ENCODE data around the gene NUTF2.
"Not testable (repeated sequence)": the region's sequence is repeated elsewhere in the genome, so short reads cannot be mapped to it uniquely, and the experiment has no call there.

NUTF2 gene

DNA sequence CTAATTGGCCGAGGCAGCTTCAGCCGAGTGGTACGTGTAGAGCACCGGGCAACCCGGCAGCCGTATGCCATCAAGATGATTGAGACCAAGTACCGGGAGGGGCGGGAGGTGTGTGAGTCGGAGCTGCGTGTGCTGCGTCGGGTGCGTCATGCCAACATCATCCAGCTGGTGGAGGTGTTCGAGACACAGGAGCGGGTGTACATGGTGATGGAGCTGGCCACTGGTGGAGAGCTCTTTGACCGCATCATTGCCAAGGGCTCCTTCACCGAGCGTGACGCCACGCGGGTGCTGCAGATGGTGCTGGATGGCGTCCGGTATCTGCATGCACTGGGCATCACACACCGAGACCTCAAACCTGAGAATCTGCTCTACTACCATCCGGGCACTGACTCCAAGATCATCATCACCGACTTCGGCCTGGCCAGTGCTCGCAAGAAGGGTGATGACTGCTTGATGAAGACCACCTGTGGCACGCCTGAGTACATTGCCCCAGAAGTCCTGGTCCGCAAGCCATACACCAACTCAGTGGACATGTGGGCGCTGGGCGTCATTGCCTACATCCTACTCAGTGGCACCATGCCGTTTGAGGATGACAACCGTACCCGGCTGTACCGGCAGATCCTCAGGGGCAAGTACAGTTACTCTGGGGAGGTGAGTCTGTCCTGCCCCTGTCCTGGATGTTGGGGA is 62.5 kb downstream of the NUTF2 start:
- H3K4me2 ChIP-seq (ENCODE audit: insufficient read depth, low read length, poor library complexity, severe bottlenecking), result no peak overlapping the region
- H3K79me1 ChIP-seq (ENCODE audit: low read depth, low read length), result peaks cover 9% of the 10 kb centered on the region

DNA sequence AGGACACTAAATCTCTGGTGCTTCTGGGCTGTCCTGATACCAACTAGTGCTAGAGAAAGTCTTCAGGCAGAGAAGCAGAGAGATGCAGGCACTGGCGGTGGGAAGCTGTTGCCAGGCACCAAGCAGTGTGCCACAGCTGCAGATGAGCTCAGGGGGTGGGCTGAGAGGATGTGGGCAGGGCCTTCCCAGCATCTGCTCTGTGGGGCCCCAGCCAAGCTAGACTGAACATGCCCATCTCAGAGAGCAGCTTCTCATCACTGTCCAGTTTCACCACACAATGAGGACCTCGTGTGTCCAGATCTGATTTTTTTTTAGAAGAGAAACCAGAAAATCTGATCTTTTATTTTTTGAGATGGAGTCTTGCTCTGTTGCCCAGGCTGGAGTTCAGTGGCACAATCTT is 63.4 kb downstream of the NUTF2 start:
- H2BK120ac ChIP-seq (ENCODE audit: low read depth, low read length), result no peak overlapping the region
- H3K36me3 ChIP-seq (replicated peaks in 1 of 2; ENCODE audit: control insufficient read depth in 2 of 2, insufficient read depth in 2 of 2, low read length in 2 of 2), result peaks cover 15 to 43% of the 10 kb centered on the region in 2 donors
- no peak overlapping the region for H3K4me3 ChIP-seq (ENCODE audit: low read length in 2 of 2)
- H3K4ac ChIP-seq (ENCODE audit: low read length), result no peak overlapping the region
- H2AFZ ChIP-seq (ENCODE audit: low read length), result no peak overlapping the region
- no peak overlapping the region for H4K8ac ChIP-seq (ENCODE audit: low read depth, low read length)
- H3K23ac ChIP-seq (ENCODE audit: low read depth, low read length, poor library complexity), result no peak overlapping the region
- no peak overlapping the region for H3K27ac ChIP-seq (replicated peaks; ENCODE audit: low read length)
- peaks cover 0 to 7% of the 10 kb centered on the region in 2 donors for H3K4me1 ChIP-seq (ENCODE audit: control insufficient read depth in 2 of 2, insufficient read depth in 1 of 2, low read depth in 1 of 2, low read length in 2 of 2)
- H2BK15ac ChIP-seq (ENCODE audit: low read length), result no peak overlapping the region
- no peaks in the 10 kb centered on the region for H3K9me3 ChIP-seq (replicated peaks in 1 of 2; ENCODE audit: control insufficient read depth in 2 of 2, insufficient read depth in 1 of 2, low read depth in 1 of 2, low read length in 2 of 2)
- no CpG with 5 or more reads among the region's 2 CpGs for WGBS, 2 donors (ENCODE audit: extremely low coverage in 2 of 2, insufficient read length in 2 of 2, insufficient replicate concordance in 1 of 2)
- no peak overlapping the region for H2AK5ac ChIP-seq (ENCODE audit: low read depth, low read length)
- no peak overlapping the region for H2BK12ac ChIP-seq (ENCODE audit: low read length)
- no peak overlapping the region for H4K91ac ChIP-seq (ENCODE audit: low read depth, low read length, poor library complexity)
- no peak overlapping the region for H3K9ac ChIP-seq (ENCODE audit: low read depth, low read length, poor library complexity)
- no peak overlapping the region for H3K4me2 ChIP-seq (ENCODE audit: insufficient read depth, low read length, poor library complexity, severe bottlenecking)
- no peak overlapping the region for H2BK5ac ChIP-seq (ENCODE audit: low read length)
- no peak overlapping the region for H3K18ac ChIP-seq (ENCODE audit: low read length)
- no peak for DNase-seq (ENCODE audit: low spot score)
- H3K79me1 ChIP-seq (ENCODE audit: low read depth, low read length), result peaks cover 12% of the 10 kb centered on the region
- no peak overlapping the region for H3K14ac ChIP-seq (ENCODE audit: low read length)
- no peaks in the 10 kb centered on the region for H3K27me3 ChIP-seq (ENCODE audit: control insufficient read depth in 3 of 3, insufficient read depth in 3 of 3, low read depth in 1 of 3, low read length in 3 of 3)

More for the DNA sequence above, 62.5 kb downstream of the NUTF2 start:
- no peak overlapping the region for H4K8ac ChIP-seq (ENCODE audit: low read depth, low read length)
- H3K27ac ChIP-seq (replicated peaks; ENCODE audit: low read length), result no peak overlapping the region
- no peak overlapping the region for H3K18ac ChIP-seq (ENCODE audit: low read length)
- no CpG with 5 or more reads among the region's 36 CpGs for whole genome bisulfite sequencing, 2 donors (ENCODE audit: extremely low coverage in 2 of 2, insufficient read length in 2 of 2, insufficient replicate concordance in 1 of 2)
- H2BK120ac ChIP-seq (ENCODE audit: low read depth, low read length), result no peak overlapping the region
- no peak overlapping the region for H3K4me3 ChIP-seq (ENCODE audit: low read length in 2 of 2)
- no peak overlapping the region for H3K9ac ChIP-seq (ENCODE audit: low read depth, low read length, poor library complexity)
- H2BK12ac ChIP-seq (ENCODE audit: low read length), result no peak overlapping the region
- no peak overlapping the region for H4K91ac ChIP-seq (ENCODE audit: low read depth, low read length, poor library complexity)
- no peak overlapping the region for H2BK15ac ChIP-seq (ENCODE audit: low read length)
- no peak overlapping the region for H2AK5ac ChIP-seq (ENCODE audit: low read depth, low read length)
- H3K14ac ChIP-seq (ENCODE audit: low read length), result no peak overlapping the region
- no peaks in the 10 kb centered on the region for H3K27me3 ChIP-seq (ENCODE audit: control insufficient read depth in 3 of 3, insufficient read depth in 3 of 3, low read depth in 1 of 3, low read length in 3 of 3)
- H3K4ac ChIP-seq (ENCODE audit: low read length), result no peak overlapping the region
- no peaks in the 10 kb centered on the region for H3K9me3 ChIP-seq (replicated peaks in 1 of 2; ENCODE audit: control insufficient read depth in 2 of 2, insufficient read depth in 1 of 2, low read depth in 1 of 2, low read length in 2 of 2)
- H3K23ac ChIP-seq (ENCODE audit: low read depth, low read length, poor library complexity), result no peak overlapping the region
- peak overlapping the region; percentile 30 for H2BK5ac ChIP-seq (ENCODE audit: low read length)
- no peak overlapping the region for H2AFZ ChIP-seq (ENCODE audit: low read length)
- peaks cover 15 to 43% of the 10 kb centered on the region in 2 donors for H3K36me3 ChIP-seq (replicated peaks in 1 of 2; ENCODE audit: control insufficient read depth in 2 of 2, insufficient read depth in 2 of 2, low read length in 2 of 2)
- H3K4me1 ChIP-seq (ENCODE audit: control insufficient read depth in 2 of 2, insufficient read depth in 1 of 2, low read depth in 1 of 2, low read length in 2 of 2), result peaks cover 0 to 7% of the 10 kb centered on the region in 2 donors
- DNase-seq (ENCODE audit: low spot score), result no peak

GRCh38 chr16:67914758-67915495 is 68.2 kb downstream of the NUTF2 start:
- H3K4ac ChIP-seq (ENCODE audit: low read length), result no peak overlapping the region
- no CpG with 5 or more reads among the region's 7 CpGs for WGBS, 2 donors (ENCODE audit: extremely low coverage in 2 of 2, insufficient read length in 2 of 2, insufficient replicate concordance in 1 of 2)
- DNase-seq (ENCODE audit: low spot score), result no peak

DNA sequence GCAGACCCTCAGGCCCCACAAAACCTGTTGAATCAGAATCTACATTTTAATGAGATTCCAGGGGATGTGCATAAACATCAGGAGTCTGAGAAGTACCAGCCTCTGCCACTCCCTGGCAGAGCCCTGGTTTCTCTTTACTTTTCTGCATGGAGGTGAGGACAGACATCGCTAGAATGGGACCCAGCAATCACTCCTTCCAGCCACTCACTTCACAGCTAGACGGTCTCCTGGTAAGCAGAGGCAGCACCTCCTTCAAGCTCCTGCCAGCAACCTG is 68.7 kb downstream of the NUTF2 start:
- not testable (repeated sequence) for H2BK12ac ChIP-seq (ENCODE audit: low read length); H3K4me3 ChIP-seq (ENCODE audit: low read length in 2 of 2); DNase-seq (ENCODE audit: low spot score); H4K91ac ChIP-seq (ENCODE audit: low read depth, low read length, poor library complexity); H3K4ac ChIP-seq (ENCODE audit: low read length); H3K27me3 ChIP-seq (ENCODE audit: control insufficient read depth in 3 of 3, insufficient read depth in 3 of 3, low read depth in 1 of 3, low read length in 3 of 3); H3K14ac ChIP-seq (ENCODE audit: low read length); H3K9me3 ChIP-seq (replicated peaks in 1 of 2; ENCODE audit: control insufficient read depth in 2 of 2, insufficient read depth in 1 of 2, low read depth in 1 of 2, low read length in 2 of 2); H3K23ac ChIP-seq (ENCODE audit: low read depth, low read length, poor library complexity); H2BK5ac ChIP-seq (ENCODE audit: low read length); H3K4me2 ChIP-seq (ENCODE audit: insufficient read depth, low read length, poor library complexity, severe bottlenecking); H2BK120ac ChIP-seq (ENCODE audit: low read depth, low read length); H3K18ac ChIP-seq (ENCODE audit: low read length); H4K8ac ChIP-seq (ENCODE audit: low read depth, low read length); H3K4me1 ChIP-seq (ENCODE audit: control insufficient read depth in 2 of 2, insufficient read depth in 1 of 2, low read depth in 1 of 2, low read length in 2 of 2); H2AFZ ChIP-seq (ENCODE audit: low read length); H3K9ac ChIP-seq (ENCODE audit: low read depth, low read length, poor library complexity); H2BK15ac ChIP-seq (ENCODE audit: low read length); H2AK5ac ChIP-seq (ENCODE audit: low read depth, low read length); H3K27ac ChIP-seq (replicated peaks; ENCODE audit: low read length)
- Histone ChIP-seq H3K79me1 (ENCODE audit: low read depth, low read length) (peaks cover 22% of the 10 kb centered on the region), H3K36me3 (replicated peaks in 1 of 2; ENCODE audit: control insufficient read depth in 2 of 2, insufficient read depth in 2 of 2, low read length in 2 of 2) (peaks cover 16 to 54% of the 10 kb centered on the region in 2 donors)
- WGBS, 2 donors (ENCODE audit: extremely low coverage in 2 of 2, insufficient read length in 2 of 2, insufficient replicate concordance in 1 of 2), result no CpG with 5 or more reads among the region's 2 CpGs

More at GRCh38 chr16:67914758-67915495, 68.2 kb downstream of the NUTF2 start:
- no peaks in the 10 kb centered on the region for H3K9me3 ChIP-seq (replicated peaks in 1 of 2; ENCODE audit: control insufficient read depth in 2 of 2, insufficient read depth in 1 of 2, low read depth in 1 of 2, low read length in 2 of 2)
- H4K91ac ChIP-seq (ENCODE audit: low read depth, low read length, poor library complexity), result no peak overlapping the region
- H3K79me1 ChIP-seq (ENCODE audit: low read depth, low read length), result peaks cover 21% of the 10 kb centered on the region
- H2BK15ac ChIP-seq (ENCODE audit: low read length), result no peak overlapping the region
- no peaks in the 10 kb centered on the region for H3K27me3 ChIP-seq (ENCODE audit: control insufficient read depth in 3 of 3, insufficient read depth in 3 of 3, low read depth in 1 of 3, low read length in 3 of 3)
- no peak overlapping the region for H3K18ac ChIP-seq (ENCODE audit: low read length)
- no peak overlapping the region for H3K9ac ChIP-seq (ENCODE audit: low read depth, low read length, poor library complexity)
- no peak overlapping the region for H3K23ac ChIP-seq (ENCODE audit: low read depth, low read length, poor library complexity)
- H4K8ac ChIP-seq (ENCODE audit: low read depth, low read length), result no peak overlapping the region
- no peak overlapping the region for H3K14ac ChIP-seq (ENCODE audit: low read length)
- H2BK120ac ChIP-seq (ENCODE audit: low read depth, low read length), result no peak overlapping the region
- H3K4me1 ChIP-seq (ENCODE audit: control insufficient read depth in 2 of 2, insufficient read depth in 1 of 2, low read depth in 1 of 2, low read length in 2 of 2), result peaks cover 0 to 4% of the 10 kb centered on the region in 2 donors
- no peak overlapping the region for H2BK5ac ChIP-seq (ENCODE audit: low read length)
- peaks cover 15 to 57% of the 10 kb centered on the region in 2 donors for H3K36me3 ChIP-seq (replicated peaks in 1 of 2; ENCODE audit: control insufficient read depth in 2 of 2, insufficient read depth in 2 of 2, low read length in 2 of 2)
- H2BK12ac ChIP-seq (ENCODE audit: low read length), result peak overlapping the region; percentile 8
- no peak overlapping the region for H3K27ac ChIP-seq (replicated peaks; ENCODE audit: low read length)
- H3K4me2 ChIP-seq (ENCODE audit: insufficient read depth, low read length, poor library complexity, severe bottlenecking), result no peak overlapping the region
- no peak overlapping the region for H2AK5ac ChIP-seq (ENCODE audit: low read depth, low read length)
- H2AFZ ChIP-seq (ENCODE audit: low read length), result no peak overlapping the region
- no peak overlapping the region for H3K4me3 ChIP-seq (ENCODE audit: low read length in 2 of 2)

Measured in neuronal stem cell (in vitro differentiated cells).